OCI-LY7 (cell line): ENCODE data around the gene EXOC6B.

Experiments used
- EZH2phosphoT487 ChIP-seq: fragments of 200-600 bp; sonication (generic); IDR thresholded peaks from 2 replicates; pipeline ENCODE4 v1.6.1; 2018; ENCODE audit warnings: low read depth, borderline replicate concordance, mild to moderate bottlenecking, mixed run types, antibody characterized with exemption, low read length, moderate library complexity, mixed read lengths
- TF ChIP-seq, protein P1 (sequence below): fragments of 200-600 bp; sonication (generic); conservative IDR thresholded peaks from 2 replicates; pipeline ENCODE4 v1.5.1; 2014; ENCODE audit warnings: mild to moderate bottlenecking, antibody characterized with exemption, low read length, moderate library complexity, mixed read lengths

GRCh38 chr2:72708236-72708635 lies 117.6 kb downstream of the EXOC6B start:
- TF ChIP-seq, protein P1, sequence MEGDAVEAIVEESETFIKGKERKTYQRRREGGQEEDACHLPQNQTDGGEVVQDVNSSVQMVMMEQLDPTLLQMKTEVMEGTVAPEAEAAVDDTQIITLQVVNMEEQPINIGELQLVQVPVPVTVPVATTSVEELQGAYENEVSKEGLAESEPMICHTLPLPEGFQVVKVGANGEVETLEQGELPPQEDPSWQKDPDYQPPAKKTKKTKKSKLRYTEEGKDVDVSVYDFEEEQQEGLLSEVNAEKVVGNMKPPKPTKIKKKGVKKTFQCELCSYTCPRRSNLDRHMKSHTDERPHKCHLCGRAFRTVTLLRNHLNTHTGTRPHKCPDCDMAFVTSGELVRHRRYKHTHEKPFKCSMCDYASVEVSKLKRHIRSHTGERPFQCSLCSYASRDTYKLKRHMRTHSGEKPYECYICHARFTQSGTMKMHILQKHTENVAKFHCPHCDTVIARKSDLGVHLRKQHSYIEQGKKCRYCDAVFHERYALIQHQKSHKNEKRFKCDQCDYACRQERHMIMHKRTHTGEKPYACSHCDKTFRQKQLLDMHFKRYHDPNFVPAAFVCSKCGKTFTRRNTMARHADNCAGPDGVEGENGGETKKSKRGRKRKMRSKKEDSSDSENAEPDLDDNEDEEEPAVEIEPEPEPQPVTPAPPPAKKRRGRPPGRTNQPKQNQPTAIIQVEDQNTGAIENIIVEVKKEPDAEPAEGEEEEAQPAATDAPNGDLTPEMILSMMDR: no peak
- TF ChIP-seq EZH2phosphoT487: no peak
